Parathyroid adenoma (tissue), 2 donors: ENCODE measurements around the gene PDCD1.
"Not testable (repeated sequence)": the region's sequence is repeated elsewhere in the genome, so short reads cannot be mapped to it uniquely, and the experiment has no call there.

Source experiments
- H2AFZ ChIP-seq: fragments of 300-600 bp; sonication (generic); one replicate; pipeline ENCODE4 v1.7.0; 2017; ENCODE audit warnings: antibody characterized with exemption, mild to moderate bottlenecking
- H3K27ac ChIP-seq: fragments of 300-600 bp; sonication (generic); one replicate; pipeline ENCODE4 v1.7.0; 2017
- H3K27me3 ChIP-seq: fragments of 300-600 bp; sonication (generic); one replicate; pipeline ENCODE4 v1.7.0; 2017; ENCODE audit warnings: low read length; ENCODE audit not compliant: control insufficient read depth, insufficient read depth
- H3K36me3 ChIP-seq: fragments of 300-600 bp; sonication (generic); one replicate; pipeline ENCODE4 v1.7.0; 2017; ENCODE audit warnings: low read length; ENCODE audit not compliant: control insufficient read depth, insufficient read depth
- H3K4me1 ChIP-seq: fragments of 300-600 bp; sonication (generic); one replicate; pipeline ENCODE4 v1.7.0; 2017; ENCODE audit warnings: control low read depth
- H3K4me2 ChIP-seq: fragments of 300-600 bp; sonication (generic); one replicate; pipeline ENCODE4 v1.7.0; 2017; ENCODE audit warnings: low read length
- H3K4me3 ChIP-seq: fragments of 300-600 bp; sonication (generic); one replicate; pipeline ENCODE4 v1.7.0; 2017; ENCODE audit warnings: low read depth, low read length
- H3K79me2 ChIP-seq: fragments of 300-600 bp; sonication (generic); one replicate; pipeline ENCODE4 v1.7.0; 2017; ENCODE audit warnings: control low read depth
- H3K9ac ChIP-seq: fragments of 300-600 bp; sonication (generic); one replicate; pipeline ENCODE4 v1.7.0; 2017; ENCODE audit warnings: mild to moderate bottlenecking
- H3K9me3 ChIP-seq: fragments of 300-600 bp; sonication (generic); one replicate; pipeline ENCODE4 v1.7.0; 2017; ENCODE audit warnings: low read length; ENCODE audit not compliant: control insufficient read depth
- TF ChIP-seq, protein P1 (sequence below): fragments of 300-600 bp; sonication (generic); IDR thresholded peaks from one replicate; pipeline ENCODE4 v1.7.0; 2017; ENCODE audit warnings: antibody characterized with exemption, mild to moderate bottlenecking
- donor health status: primary hyperparathyroidism.

PDCD1 gene

DNA sequence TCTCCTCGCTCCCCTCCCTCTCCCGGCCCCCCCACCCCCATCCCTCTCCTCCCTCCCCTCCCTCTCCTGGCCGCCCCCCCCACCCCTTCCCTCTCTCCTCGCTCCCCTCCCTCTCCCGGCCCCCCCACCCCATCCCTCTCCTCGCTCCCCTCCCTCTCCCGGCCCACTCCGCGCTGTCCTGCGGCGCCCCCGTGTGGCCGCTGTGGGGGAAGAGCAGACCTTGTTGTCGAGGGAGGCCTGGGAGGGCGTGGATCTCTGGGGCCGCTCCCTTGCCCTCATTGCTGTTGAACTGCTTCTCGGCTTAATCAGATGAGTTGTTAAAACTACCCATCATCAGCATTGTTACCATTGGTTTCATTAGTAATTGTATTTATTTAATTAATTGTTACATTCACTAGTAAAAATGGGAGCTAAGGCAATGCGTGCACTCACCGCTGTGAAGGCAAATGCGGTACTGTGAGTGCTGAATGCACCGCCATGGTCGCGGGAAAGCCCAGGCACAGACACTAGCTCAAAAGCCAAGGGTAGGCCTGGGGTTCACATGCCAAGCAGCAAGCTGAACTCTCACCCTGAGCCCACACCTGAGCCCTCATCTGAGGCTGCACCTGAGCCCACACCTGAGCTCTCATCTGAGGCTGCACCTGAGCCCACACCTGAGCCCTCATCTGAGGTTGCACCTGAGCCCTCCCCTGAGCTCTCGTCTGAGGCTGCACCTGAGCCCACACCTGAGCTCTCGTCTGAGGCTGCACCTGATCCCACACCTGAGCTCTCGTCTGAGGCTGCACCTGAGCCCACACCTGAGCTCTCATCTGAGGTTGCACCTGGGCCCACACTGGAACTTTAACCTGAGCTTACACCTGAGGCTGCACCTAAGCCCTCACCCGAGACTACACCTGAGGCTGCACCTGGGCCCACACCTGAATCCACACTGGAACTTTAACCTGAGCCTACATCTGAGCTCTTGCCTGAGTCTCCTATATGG is 19.6 kb upstream of the PDCD1 start:
- Histone ChIP-seq H3K79me2 (no peaks in the 10 kb centered on the region), H2AFZ (peak overlapping the region; percentile 17), H3K4me1 (peaks cover 5% of the 10 kb centered on the region), H3K9ac (no peak overlapping the region), H3K27ac (no peak overlapping the region), H3K36me3 (no peaks in the 10 kb centered on the region), H3K9me3 (no peaks in the 10 kb centered on the region), H3K27me3 (no peaks in the 10 kb centered on the region), H3K4me3 (no peak overlapping the region), H3K4me2 (no peak overlapping the region)
- TF ChIP-seq, protein P1, sequence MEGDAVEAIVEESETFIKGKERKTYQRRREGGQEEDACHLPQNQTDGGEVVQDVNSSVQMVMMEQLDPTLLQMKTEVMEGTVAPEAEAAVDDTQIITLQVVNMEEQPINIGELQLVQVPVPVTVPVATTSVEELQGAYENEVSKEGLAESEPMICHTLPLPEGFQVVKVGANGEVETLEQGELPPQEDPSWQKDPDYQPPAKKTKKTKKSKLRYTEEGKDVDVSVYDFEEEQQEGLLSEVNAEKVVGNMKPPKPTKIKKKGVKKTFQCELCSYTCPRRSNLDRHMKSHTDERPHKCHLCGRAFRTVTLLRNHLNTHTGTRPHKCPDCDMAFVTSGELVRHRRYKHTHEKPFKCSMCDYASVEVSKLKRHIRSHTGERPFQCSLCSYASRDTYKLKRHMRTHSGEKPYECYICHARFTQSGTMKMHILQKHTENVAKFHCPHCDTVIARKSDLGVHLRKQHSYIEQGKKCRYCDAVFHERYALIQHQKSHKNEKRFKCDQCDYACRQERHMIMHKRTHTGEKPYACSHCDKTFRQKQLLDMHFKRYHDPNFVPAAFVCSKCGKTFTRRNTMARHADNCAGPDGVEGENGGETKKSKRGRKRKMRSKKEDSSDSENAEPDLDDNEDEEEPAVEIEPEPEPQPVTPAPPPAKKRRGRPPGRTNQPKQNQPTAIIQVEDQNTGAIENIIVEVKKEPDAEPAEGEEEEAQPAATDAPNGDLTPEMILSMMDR: peak; percentile 67

DNA sequence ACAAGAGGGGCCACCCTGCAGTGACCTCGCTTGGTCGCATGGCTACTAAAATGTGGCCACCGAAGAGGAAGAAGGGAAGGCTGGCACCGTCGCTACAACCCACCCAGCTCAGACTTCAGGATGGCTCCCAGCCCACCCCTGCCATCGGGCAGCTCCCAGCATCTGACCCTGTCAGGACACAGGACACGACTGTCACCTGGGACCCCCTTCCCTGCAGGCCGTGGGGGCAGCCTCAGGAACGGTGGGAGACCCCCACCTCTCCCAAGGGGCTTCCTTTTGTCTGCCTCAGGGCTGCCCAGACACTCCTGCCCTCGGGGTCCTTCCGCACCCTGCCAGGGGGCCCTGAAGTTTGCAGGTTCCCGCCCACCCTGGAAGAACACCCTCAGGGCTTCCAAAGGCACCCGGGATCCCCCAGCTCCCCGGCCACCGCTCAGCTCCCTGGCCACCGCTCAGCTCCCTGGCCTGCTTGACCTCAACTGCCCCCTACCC is 18.5 kb upstream of the PDCD1 start:
- H3K9me3 ChIP-seq: no peaks in the 10 kb centered on the region
- H3K27me3 ChIP-seq: no peaks in the 10 kb centered on the region
- no peaks in the 10 kb centered on the region for H3K79me2 ChIP-seq
- H3K4me1 ChIP-seq: peaks cover 4% of the 10 kb centered on the region
- TF ChIP-seq, protein P1: no peak
- H3K4me3 ChIP-seq: no peak overlapping the region
- no peak overlapping the region for H3K9ac ChIP-seq
- H3K4me2 ChIP-seq: no peak overlapping the region
- no peak overlapping the region for H2AFZ ChIP-seq
- H3K27ac ChIP-seq: no peak overlapping the region
- no peaks in the 10 kb centered on the region for H3K36me3 ChIP-seq

DNA sequence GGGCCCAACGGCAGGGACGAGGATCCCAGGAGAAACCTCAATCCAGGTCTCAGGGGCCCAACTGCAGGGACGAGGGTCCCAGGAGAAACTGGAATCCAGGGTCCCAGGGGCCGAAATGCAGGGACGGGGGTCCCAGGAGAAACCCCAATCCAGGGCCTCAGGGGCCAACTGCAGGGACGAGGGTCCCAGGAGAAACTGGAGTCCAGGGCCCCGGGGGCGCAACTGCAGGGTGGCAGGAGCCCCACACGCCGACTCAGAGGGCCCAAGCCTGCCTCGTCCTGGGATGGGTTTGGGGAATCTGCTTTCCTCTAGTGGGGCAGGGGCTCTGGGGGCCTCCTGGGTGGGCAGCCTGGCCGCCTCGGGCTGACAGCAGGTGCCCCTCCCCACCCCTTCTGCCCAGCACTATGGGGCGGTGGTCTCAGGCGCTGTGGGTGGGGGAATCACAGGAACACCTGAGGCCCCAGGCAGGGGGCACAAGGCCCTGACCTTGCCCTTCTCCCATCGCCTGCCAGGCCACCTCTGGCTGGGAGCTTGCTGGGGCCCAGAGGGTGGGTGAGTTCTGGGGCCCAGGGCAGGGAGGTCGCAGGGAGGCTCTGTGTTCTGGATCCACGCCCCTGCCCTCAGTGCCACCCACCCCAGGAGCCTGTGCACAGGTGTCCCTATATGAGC is 18.0 kb upstream of the PDCD1 start:
- H3K4me1 ChIP-seq: no peaks in the 10 kb centered on the region
- H3K27me3 ChIP-seq: no peaks in the 10 kb centered on the region
- H3K27ac ChIP-seq: no peak overlapping the region
- H2AFZ ChIP-seq: no peak overlapping the region
- H3K36me3 ChIP-seq: no peaks in the 10 kb centered on the region
- H3K9ac ChIP-seq: no peak overlapping the region
- no peak overlapping the region for H3K4me3 ChIP-seq
- no peak overlapping the region for H3K4me2 ChIP-seq
- H3K79me2 ChIP-seq: no peaks in the 10 kb centered on the region
- H3K9me3 ChIP-seq: no peaks in the 10 kb centered on the region
- TF ChIP-seq, protein P1: no peak

DNA sequence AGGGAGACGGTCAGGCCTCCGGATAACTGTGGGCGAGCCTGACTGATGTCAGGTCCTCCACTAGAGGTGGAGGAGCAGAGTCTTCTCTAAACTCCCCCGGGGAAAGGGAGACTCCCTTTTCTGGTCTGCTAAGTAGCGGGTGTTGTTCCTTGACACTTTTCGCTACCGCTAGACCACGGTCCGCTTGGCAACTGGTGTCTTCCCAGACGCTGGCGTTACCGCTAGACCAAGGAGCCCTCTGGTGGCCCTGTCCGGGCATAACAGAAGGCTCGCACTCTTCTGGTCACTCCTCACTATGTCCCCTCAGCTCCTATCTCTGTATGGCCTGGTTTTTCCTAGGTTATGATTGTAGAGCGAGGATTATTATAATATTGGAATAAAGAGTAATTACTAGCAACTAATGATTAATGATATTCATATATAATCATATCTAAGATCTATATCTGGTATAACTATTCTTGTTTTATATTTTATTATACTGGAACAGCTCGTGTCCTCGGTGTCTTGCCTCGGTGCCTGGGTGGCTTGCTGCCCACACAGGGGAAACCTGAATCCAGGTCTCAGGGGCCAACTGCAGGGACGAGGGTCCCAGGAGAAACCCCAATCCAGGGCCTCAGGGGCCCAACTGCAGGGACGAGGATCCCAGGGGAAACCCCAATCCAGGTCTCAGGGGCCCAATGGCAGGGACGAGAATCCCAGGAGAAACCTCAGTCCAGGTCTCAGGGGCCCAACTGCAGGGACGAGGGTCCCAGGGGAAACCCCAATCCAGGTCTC is 17.2 kb upstream of the PDCD1 start:
- not testable (repeated sequence) for H2AFZ ChIP-seq, H3K36me3 ChIP-seq, H3K79me2 ChIP-seq, H3K4me3 ChIP-seq, H3K4me1 ChIP-seq, H3K27ac ChIP-seq, H3K9ac ChIP-seq, H3K9me3 ChIP-seq, H3K4me2 ChIP-seq, H3K27me3 ChIP-seq
